HTERT RPE-1 (cell line): ENCODE data around the gene MAP2K5.

Experiments used
- in situ Hi-C: fragments of 300-500 bp; cut with MboI; formaldehyde crosslinking; loops from 4 replicates; pipeline ENCODE4 v1.14.3; 2020; ENCODE audit warnings: low sequenced_read_pairs

The MAP2K5 gene

GRCh38 chr15:67801926-67802914, 259.7 kb downstream of the MAP2K5 start:
- in situ Hi-C loops: no loop called here

GRCh38 chr15:67803299-67803698, 260.8 kb downstream of the MAP2K5 start:
- in situ Hi-C loops: no loop called here

- in situ Hi-C loops: no loop called here
These were observed 261.7 kb downstream of the MAP2K5 start for GRCh38 chr15:67803996-67804843.

- in situ Hi-C loops: no loop called here
These were observed 262.6 kb downstream of the MAP2K5 start for GRCh38 chr15:67805008-67805665.

GRCh38 chr15:67805666-67806516, 263.4 kb downstream of the MAP2K5 start:
- in situ Hi-C loops: no loop called here

- in situ Hi-C loops: no loop called here
These were observed 264.0 kb downstream of the MAP2K5 start for GRCh38 chr15:67806536-67806935.

GRCh38 chr15:67807141-67807540, 264.6 kb downstream of the MAP2K5 start:
- in situ Hi-C loops: no loop called here

- in situ Hi-C loops: no loop called here
These were observed 265.3 kb downstream of the MAP2K5 start for GRCh38 chr15:67807836-67808235.

- in situ Hi-C loops: no loop called here
These were observed 266.3 kb downstream of the MAP2K5 start for GRCh38 chr15:67808821-67809220.

GRCh38 chr15:67809441-67809840, 266.9 kb downstream of the MAP2K5 start:
- in situ Hi-C loops: no loop called here

GRCh38 chr15:67809866-67810265, 267.4 kb downstream of the MAP2K5 start:
- in situ Hi-C loops: no loop called here

GRCh38 chr15:67812241-67812644, 269.7 kb downstream of the MAP2K5 start:
- in situ Hi-C loops: no loop called here

- in situ Hi-C loops: no loop called here
These were observed 270.7 kb downstream of the MAP2K5 start for GRCh38 chr15:67813104-67813634.

- in situ Hi-C loops: no loop called here
These were observed 272.6 kb downstream of the MAP2K5 start for GRCh38 chr15:67815036-67815592.

GRCh38 chr15:67816668-67817067, 274.2 kb downstream of the MAP2K5 start:
- in situ Hi-C loops: no loop called here

- in situ Hi-C loops: no loop called here
These were observed 276.0 kb downstream of the MAP2K5 start for GRCh38 chr15:67818464-67818863.

GRCh38 chr15:67819636-67820035, 277.1 kb downstream of the MAP2K5 start:
- in situ Hi-C loops: no loop called here

GRCh38 chr15:67820122-67820991, 277.9 kb downstream of the MAP2K5 start:
- in situ Hi-C loops: no loop called here
